GM06990 (cell line): ENCODE data around the gene HNRNPL.
"Not testable (repeated sequence)": the region's sequence is repeated elsewhere in the genome, so short reads cannot be mapped to it uniquely, and the experiment has no call there.

Experiments used
- DNase-seq: peaks from one replicate; pipeline ENCODE4 v3.0.0-alpha.2; 2011; ENCODE audit not compliant: insufficient read length; ENCODE audit errors: extremely low read depth
- H3K27me3 ChIP-seq: replicated peaks from 2 replicates; pipeline ENCODE4 v1.6.0; 2011; ENCODE audit warnings: low read length; ENCODE audit not compliant: control insufficient read depth, insufficient read depth
- H3K36me3 ChIP-seq: 2 replicates; pipeline ENCODE4 v1.5.1; 2011; ENCODE audit warnings: low read length; ENCODE audit not compliant: control insufficient read depth, insufficient read depth
- H3K4me3 ChIP-seq: replicated peaks from 2 replicates; pipeline ENCODE4 v1.5.1; 2011; ENCODE audit warnings: low read depth, mild to moderate bottlenecking, control low read depth, low read length
- CTCF ChIP-seq: IDR thresholded peaks from 2 replicates; pipeline ENCODE4 v1.5.1; 2011; ENCODE audit warnings: low read length, control low read depth, mild to moderate bottlenecking, inconsistent platforms; ENCODE audit not compliant: insufficient read depth, poor library complexity, severe bottlenecking

Gene HNRNPL

GRCh38 chr19:38816131-38816750, 33.5 kb downstream of the HNRNPL start:
- no peak for TF ChIP-seq CTCF
- Histone ChIP-seq H3K4me3 (no peak overlapping the region), H3K36me3 (peaks cover 11% of the 10 kb centered on the region), H3K27me3 (no peaks in the 10 kb centered on the region)
- no peak for DNase-seq

GRCh38 chr19:38815059-38816001, 34.5 kb downstream of the HNRNPL start:
- Histone ChIP-seq H3K36me3 (peaks cover 11% of the 10 kb centered on the region), H3K4me3 (no peak overlapping the region), H3K27me3 (no peaks in the 10 kb centered on the region)
- DNase-seq: no peak
- no peak for TF ChIP-seq CTCF

GRCh38 chr19:38813932-38814331, 35.9 kb downstream of the HNRNPL start:
- not testable (repeated sequence) for H3K27me3 ChIP-seq, H3K36me3 ChIP-seq, H3K4me3 ChIP-seq, DNase-seq

GRCh38 chr19:38813323-38813722, 36.5 kb downstream of the HNRNPL start:
- DNase-seq: no peak
- Histone ChIP-seq H3K27me3 (no peaks in the 10 kb centered on the region), H3K36me3 (peaks cover 10% of the 10 kb centered on the region), H3K4me3 (no peak overlapping the region)
- TF ChIP-seq CTCF: no peak

GRCh38 chr19:38812841-38813320, 36.9 kb downstream of the HNRNPL start, which contains the start of gene LGALS4:
LGALS4 (minus strand) TSS chr19:38812945; CDS start chr19:38812886, 59 bp downstream.
- DNase-seq: no peak
- TF ChIP-seq CTCF: no peak
- peaks cover 10% of the 10 kb centered on the region for H3K36me3 ChIP-seq
- H3K27me3 ChIP-seq: no peaks in the 10 kb centered on the region
- H3K4me3 ChIP-seq: no peak within 1 kb of the TSS
